ENCODE data around the gene U2SURP.

DNA sequence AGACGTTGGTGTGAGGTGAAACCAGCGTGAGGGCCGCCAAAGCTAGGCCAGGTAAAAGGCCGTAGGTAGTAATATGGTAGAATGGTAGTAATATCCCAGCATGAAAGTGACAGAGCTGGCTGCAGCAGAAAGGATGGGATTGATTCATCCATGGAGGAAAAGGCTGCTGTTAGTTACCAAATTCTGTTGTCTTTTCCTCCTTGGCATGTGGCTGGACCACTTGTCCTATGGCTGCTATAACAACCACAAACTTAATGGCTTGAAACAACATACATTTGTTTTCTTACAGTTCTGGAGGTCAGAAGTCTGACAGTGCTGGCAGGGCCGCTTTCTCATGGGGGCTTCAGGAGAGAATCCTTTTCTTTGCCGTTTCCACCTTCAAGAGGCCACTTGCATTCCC is 70.4 kb downstream of the U2SURP start:
- no peak for TF ChIP-seq POLR2A (IDR thresholded peaks at IDR 0.05)
- TF ChIP-seq, protein P1, sequence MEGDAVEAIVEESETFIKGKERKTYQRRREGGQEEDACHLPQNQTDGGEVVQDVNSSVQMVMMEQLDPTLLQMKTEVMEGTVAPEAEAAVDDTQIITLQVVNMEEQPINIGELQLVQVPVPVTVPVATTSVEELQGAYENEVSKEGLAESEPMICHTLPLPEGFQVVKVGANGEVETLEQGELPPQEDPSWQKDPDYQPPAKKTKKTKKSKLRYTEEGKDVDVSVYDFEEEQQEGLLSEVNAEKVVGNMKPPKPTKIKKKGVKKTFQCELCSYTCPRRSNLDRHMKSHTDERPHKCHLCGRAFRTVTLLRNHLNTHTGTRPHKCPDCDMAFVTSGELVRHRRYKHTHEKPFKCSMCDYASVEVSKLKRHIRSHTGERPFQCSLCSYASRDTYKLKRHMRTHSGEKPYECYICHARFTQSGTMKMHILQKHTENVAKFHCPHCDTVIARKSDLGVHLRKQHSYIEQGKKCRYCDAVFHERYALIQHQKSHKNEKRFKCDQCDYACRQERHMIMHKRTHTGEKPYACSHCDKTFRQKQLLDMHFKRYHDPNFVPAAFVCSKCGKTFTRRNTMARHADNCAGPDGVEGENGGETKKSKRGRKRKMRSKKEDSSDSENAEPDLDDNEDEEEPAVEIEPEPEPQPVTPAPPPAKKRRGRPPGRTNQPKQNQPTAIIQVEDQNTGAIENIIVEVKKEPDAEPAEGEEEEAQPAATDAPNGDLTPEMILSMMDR (IDR thresholded peaks at IDR 0.05) = no peak

Data from upper lobe of left lung (tissue), 4 donors.